SJCRH30 (cell line): Measurements from ENCODE around the gene WDR19. TPM values are rescaled to one million over a fixed set of nuclear protein-coding genes. Genes with fewer than 3 reads are reported as not detected.

Source experiments
- DNase-seq, 2 experiments: peaks; one replicate each; pipeline ENCODE4 v3.0.0-alpha.2; 2015 to 2020
- H3K27ac ChIP-seq: fragments of 250-450 bp; sonication (Bioruptor Pico); 2 replicates; pipeline ENCODE4 v1.5.1; 2020; ENCODE audit warnings: mild to moderate bottlenecking, moderate library complexity
- H3K27me3 ChIP-seq: fragments of 250-450 bp; sonication (Bioruptor Pico); 2 replicates; pipeline ENCODE4 v1.5.1; 2020; ENCODE audit warnings: mild to moderate bottlenecking, moderate library complexity
- H3K36me3 ChIP-seq: fragments of 250-450 bp; sonication (Bioruptor Pico); 2 replicates; pipeline ENCODE4 v1.5.1; 2020; ENCODE audit warnings: mild to moderate bottlenecking, moderate library complexity
- H3K4me1 ChIP-seq: fragments of 250-450 bp; sonication (Bioruptor Pico); 2 replicates; pipeline ENCODE4 v1.5.1; 2020; ENCODE audit warnings: mild to moderate bottlenecking, moderate library complexity
- H3K4me3 ChIP-seq: fragments of 250-450 bp; sonication (Bioruptor Pico); 2 replicates; pipeline ENCODE4 v1.5.1; 2020; ENCODE audit warnings: mild to moderate bottlenecking, moderate library complexity
- H3K9me3 ChIP-seq: fragments of 250-450 bp; sonication (Bioruptor Pico); replicated peaks from 2 replicates; pipeline ENCODE4 v1.5.1; 2020; ENCODE audit warnings: mild to moderate bottlenecking, moderate library complexity
- total RNA-seq: library from RNA; depleted of rRNA; stranded (reverse); fragments of >200 nt; shearing (Covaris generic); gene quantifications from 2 replicates; pipeline ENCODE4 v1.2.3, GENCODE V29; 2014

WDR19 gene
- total RNA-seq, 1 experiment from 2014 or later, result 21.1 TPM

GRCh38 chr4:39204543-39204942, 22.2 kb downstream of the WDR19 start:
- Histone ChIP-seq H3K9me3 (0 out of 2 replicates have a peak, but pooled peaks cover 3% of the 10 kb centered on the region), H3K36me3 (peaks cover 6% of the 10 kb centered on the region; the same call in 1 of the 2 replicates), H3K27ac (no peak overlapping the region), H3K4me1 (no peaks in the 10 kb centered on the region), H3K4me3 (no peak overlapping the region), H3K27me3 (no peaks in the 10 kb centered on the region)
- no peak for DNase-seq

- DNase-seq, result no peak
Measured at GRCh38 chr4:39205000-39205399, 22.7 kb downstream of the WDR19 start.

DNA sequence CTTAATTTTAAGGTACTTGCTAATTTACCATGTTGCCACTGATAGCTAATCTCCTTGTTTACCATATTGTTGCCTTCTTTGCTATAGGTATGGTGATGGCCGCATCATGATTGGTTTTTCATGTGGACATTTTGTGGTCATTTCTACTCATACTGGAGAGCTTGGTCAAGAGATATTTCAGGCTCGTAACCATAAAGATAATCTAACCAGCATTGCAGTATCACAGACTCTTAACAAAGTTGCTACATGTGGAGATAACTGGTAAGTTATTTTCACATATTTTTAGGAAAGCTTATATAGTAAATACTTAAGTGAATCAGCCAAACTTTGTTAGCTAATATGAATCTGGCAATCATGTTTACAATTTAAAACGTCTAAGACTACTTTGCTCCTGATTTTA, 23.1 kb downstream of the WDR19 start:
- H3K4me1 ChIP-seq, result no peaks in the 10 kb centered on the region
- H3K27ac ChIP-seq, result no peak overlapping the region
- no peak for DNase-seq
- peaks cover 6% of the 10 kb centered on the region; the same call in 1 of the 2 replicates for H3K36me3 ChIP-seq
- no peaks in the 10 kb centered on the region for H3K27me3 ChIP-seq
- no peak overlapping the region for H3K4me3 ChIP-seq
- 0 out of 2 replicates have a peak, but pooled peaks cover 3% of the 10 kb centered on the region for H3K9me3 ChIP-seq

More at GRCh38 chr4:39205000-39205399, 22.7 kb downstream of the WDR19 start:
- Histone ChIP-seq H3K27ac (no peak overlapping the region), H3K27me3 (no peaks in the 10 kb centered on the region), H3K4me1 (no peaks in the 10 kb centered on the region), H3K4me3 (no peak overlapping the region), H3K36me3 (peaks cover 6% of the 10 kb centered on the region; the same call in 1 of the 2 replicates), H3K9me3 (0 out of 2 replicates have a peak, but pooled peaks cover 3% of the 10 kb centered on the region)

DNA sequence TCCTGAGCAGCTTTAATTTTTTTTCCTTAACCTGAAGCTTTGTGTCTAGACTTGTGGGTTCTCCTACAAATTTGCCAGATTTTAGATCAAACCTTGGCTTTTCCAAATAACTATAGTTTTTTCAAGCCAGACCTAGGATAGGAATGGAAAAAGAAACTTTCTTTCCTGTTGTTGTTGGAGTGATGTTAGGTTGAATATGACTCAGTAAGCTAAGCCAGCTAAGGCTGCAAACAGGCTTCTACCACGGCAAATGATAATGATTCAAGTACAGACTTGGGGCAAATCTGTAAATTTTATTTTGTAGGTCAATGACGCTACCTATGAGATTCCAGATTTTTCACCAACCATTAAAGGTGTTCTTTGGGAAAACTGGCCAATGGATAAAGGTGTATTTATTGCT, 45.6 kb downstream of the WDR19 start:
- Histone ChIP-seq H3K4me1 (no peaks in the 10 kb centered on the region), H3K9me3 (no peaks in the 10 kb centered on the region)
- no peak for DNase-seq

DNA sequence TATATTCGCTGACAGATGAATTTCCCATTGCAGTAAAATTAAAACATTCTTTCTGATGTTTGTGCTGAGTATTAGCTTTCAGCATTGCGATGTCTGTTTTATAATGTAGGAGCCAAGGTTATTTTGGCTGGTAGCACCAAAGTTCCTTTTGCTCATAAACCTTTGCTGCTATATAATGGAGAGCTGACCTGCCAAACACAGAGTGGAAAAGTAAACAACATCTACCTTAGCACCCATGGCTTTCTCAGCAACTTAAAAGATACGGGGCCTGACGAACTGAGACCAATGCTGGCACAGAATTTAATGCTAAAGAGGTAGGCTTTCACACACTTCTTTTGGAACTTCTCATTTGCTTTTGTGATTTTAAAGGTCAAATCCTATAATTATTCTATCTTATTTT, 46.0 kb downstream of the WDR19 start:
- H3K4me3 ChIP-seq, result no peak overlapping the region
- no peaks in the 10 kb centered on the region for H3K4me1 ChIP-seq
- H3K27me3 ChIP-seq, result no peaks in the 10 kb centered on the region
- DNase-seq, result no peak
- H3K9me3 ChIP-seq, result no peaks in the 10 kb centered on the region
- no peak overlapping the region for H3K27ac ChIP-seq
- H3K36me3 ChIP-seq, result no peaks in the 10 kb centered on the region

More for the DNA sequence above, 45.6 kb downstream of the WDR19 start:
- Histone ChIP-seq H3K27me3 (no peaks in the 10 kb centered on the region), H3K27ac (no peak overlapping the region), H3K4me3 (no peak overlapping the region), H3K36me3 (no peaks in the 10 kb centered on the region)

GRCh38 chr4:39230462-39230861, 48.1 kb downstream of the WDR19 start:
- Histone ChIP-seq H3K36me3 (no peaks in the 10 kb centered on the region), H3K27me3 (no peaks in the 10 kb centered on the region), H3K27ac (no peak overlapping the region), H3K9me3 (no peaks in the 10 kb centered on the region), H3K4me1 (no peaks in the 10 kb centered on the region), H3K4me3 (no peak overlapping the region)
- no peak for DNase-seq

GRCh38 chr4:39231660-39232059, 49.3 kb downstream of the WDR19 start:
- DNase-seq, result no peak
- Histone ChIP-seq H3K4me3 (no peak overlapping the region), H3K27ac (no peak overlapping the region), H3K4me1 (no peaks in the 10 kb centered on the region), H3K36me3 (no peaks in the 10 kb centered on the region), H3K9me3 (no peaks in the 10 kb centered on the region), H3K27me3 (no peaks in the 10 kb centered on the region)

- Histone ChIP-seq H3K4me3 (no peak overlapping the region), H3K27me3 (no peaks in the 10 kb centered on the region), H3K27ac (no peak overlapping the region), H3K36me3 (no peaks in the 10 kb centered on the region), H3K4me1 (no peaks in the 10 kb centered on the region), H3K9me3 (no peaks in the 10 kb centered on the region)
- DNase-seq, result no peak
Measured at GRCh38 chr4:39232100-39232499, 49.8 kb downstream of the WDR19 start.

- no peaks in the 10 kb centered on the region for H3K4me1 ChIP-seq
- DNase-seq, result no peak
- no peaks in the 10 kb centered on the region for H3K27me3 ChIP-seq
- no peak overlapping the region for H3K27ac ChIP-seq
- H3K4me3 ChIP-seq, result no peak overlapping the region
- H3K9me3 ChIP-seq, result no peaks in the 10 kb centered on the region
- no peaks in the 10 kb centered on the region for H3K36me3 ChIP-seq
Measured at GRCh38 chr4:39233114-39233513, 50.8 kb downstream of the WDR19 start.

- Histone ChIP-seq H3K4me1 (no peaks in the 10 kb centered on the region), H3K36me3 (no peaks in the 10 kb centered on the region), H3K27ac (no peak overlapping the region), H3K4me3 (no peak overlapping the region), H3K27me3 (no peaks in the 10 kb centered on the region), H3K9me3 (no peaks in the 10 kb centered on the region)
- DNase-seq, result no peak
Measured at GRCh38 chr4:39233783-39234182, 51.5 kb downstream of the WDR19 start.

GRCh38 chr4:39235021-39235420, 52.7 kb downstream of the WDR19 start:
- Histone ChIP-seq H3K27ac (no peak overlapping the region), H3K4me1 (no peaks in the 10 kb centered on the region), H3K9me3 (no peaks in the 10 kb centered on the region), H3K27me3 (no peaks in the 10 kb centered on the region), H3K36me3 (no peaks in the 10 kb centered on the region), H3K4me3 (no peak overlapping the region)
- DNase-seq, result no peak

DNA sequence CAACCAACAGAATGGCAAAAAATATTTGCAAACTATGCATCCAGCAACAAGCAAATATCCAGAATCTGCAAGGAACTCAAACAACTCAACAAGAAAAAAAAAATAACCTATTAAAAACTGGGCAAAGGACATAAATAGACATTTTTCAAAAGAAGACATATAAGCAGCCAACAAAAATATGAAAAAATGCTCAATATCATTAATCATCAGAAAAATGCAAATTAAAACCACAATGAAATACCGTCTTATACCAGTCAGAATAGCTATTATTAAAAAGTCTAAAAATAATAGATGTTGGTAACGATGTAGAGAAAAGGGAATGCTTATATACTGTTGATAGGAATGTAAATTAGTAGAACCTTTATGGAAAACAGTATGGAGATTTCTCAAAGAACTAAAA, 53.4 kb downstream of the WDR19 start:
- Histone ChIP-seq H3K27ac (no peak overlapping the region), H3K36me3 (no peaks in the 10 kb centered on the region), H3K27me3 (no peaks in the 10 kb centered on the region), H3K4me1 (no peaks in the 10 kb centered on the region), H3K4me3 (no peak overlapping the region), H3K9me3 (no peaks in the 10 kb centered on the region)
- no peak for DNase-seq

DNA sequence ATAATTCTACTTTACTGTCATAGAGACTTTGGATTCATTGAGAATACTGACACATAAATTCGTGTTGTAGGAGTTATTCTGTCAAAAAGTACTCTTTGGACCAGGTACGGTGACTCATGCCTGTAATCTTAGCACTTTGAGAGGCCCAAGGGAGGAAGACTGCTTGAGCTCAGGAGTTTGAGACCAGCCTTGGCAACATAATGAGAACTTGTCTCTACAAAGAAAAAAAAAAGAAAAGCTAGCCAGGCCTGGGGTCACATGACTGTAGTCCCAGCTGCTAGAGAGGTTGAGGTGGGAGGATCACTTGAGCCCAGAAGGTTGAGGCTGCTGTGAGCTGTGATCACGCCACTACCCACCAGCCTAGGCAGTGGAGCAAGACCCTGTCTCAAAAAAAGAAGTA, 54.9 kb downstream of the WDR19 start:
- Histone ChIP-seq H3K27me3 (no peaks in the 10 kb centered on the region), H3K27ac (no peak overlapping the region), H3K4me1 (no peaks in the 10 kb centered on the region), H3K36me3 (no peaks in the 10 kb centered on the region), H3K9me3 (no peaks in the 10 kb centered on the region), H3K4me3 (no peak overlapping the region)
- no peak for DNase-seq

DNA sequence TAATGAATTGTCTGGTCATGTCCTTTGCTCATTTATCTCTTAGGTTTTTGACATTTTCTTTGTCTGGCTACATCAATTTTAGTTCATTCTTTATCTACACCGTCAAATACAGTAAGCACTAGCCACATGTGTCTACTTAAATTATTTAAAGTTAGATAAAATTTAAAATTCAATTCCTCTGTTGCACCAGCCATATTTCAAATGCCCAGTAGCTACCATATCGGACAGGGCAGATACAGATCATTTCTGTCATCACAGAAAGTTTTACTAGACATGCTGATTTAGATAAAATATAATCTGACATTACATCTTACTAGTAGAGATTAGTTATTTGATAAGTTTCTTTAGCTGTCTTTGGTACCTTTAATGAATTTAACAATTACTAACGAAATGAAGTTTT, 61.1 kb downstream of the WDR19 start:
- no peaks in the 10 kb centered on the region for H3K9me3 ChIP-seq
- no peaks in the 10 kb centered on the region for H3K27me3 ChIP-seq
- peaks cover 3% of the 10 kb centered on the region; the same call in 1 of the 2 replicates for H3K36me3 ChIP-seq
- no peak overlapping the region for H3K27ac ChIP-seq
- no peak overlapping the region for H3K4me3 ChIP-seq
- DNase-seq, result no peak
- no peaks in the 10 kb centered on the region for H3K4me1 ChIP-seq

DNA sequence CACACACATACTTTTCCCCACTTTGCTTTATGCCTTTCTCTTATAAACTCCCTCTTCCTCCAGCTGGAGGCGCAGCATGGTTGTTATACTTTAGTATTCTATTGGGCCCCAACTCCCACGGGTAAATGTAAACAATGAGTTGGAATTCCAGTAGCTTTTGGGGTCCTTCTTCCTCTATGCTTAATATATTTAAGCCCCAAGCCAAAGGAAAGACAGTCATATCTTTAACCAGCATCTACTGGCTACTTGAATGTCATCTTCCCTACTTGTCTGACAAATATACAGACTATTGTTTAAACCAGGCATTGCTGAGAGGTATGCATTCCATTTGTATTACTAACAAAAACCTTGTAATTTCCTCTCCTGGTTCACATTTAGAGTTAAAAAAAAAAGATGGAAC, 72.9 kb downstream of the WDR19 start:
- Histone ChIP-seq H3K4me1 (peaks cover 26% of the 10 kb centered on the region), H3K9me3 (no peaks in the 10 kb centered on the region), H3K4me3 (no peak overlapping the region), H3K27me3 (no peaks in the 10 kb centered on the region), H3K36me3 (peaks cover 3% of the 10 kb centered on the region; the same call in 1 of the 2 replicates), H3K27ac (peak overlapping the region; percentile 48)
- peak; percentile 21 to 33 for DNase-seq

DNA sequence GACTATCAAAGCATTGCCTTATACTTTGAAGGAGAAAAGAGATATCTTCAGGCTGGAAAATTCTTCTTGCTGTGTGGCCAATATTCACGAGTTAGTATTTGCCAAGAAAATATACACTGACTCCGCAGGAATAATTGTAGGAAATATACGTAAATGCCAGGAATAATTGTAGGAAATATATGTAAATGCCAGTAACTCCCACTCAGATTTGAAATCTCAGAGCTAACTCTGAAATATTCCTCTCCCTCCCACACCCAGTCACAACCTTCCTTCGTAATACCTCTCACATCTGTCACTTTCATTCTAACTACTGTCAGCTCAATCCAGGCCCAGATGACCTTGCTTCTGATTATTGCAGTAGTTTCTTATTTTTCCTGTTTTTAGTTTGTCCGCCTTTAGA, 73.5 kb downstream of the WDR19 start:
- H3K9me3 ChIP-seq, result no peaks in the 10 kb centered on the region

More for the DNA sequence above, 73.5 kb downstream of the WDR19 start:
- no peak overlapping the region for H3K4me3 ChIP-seq
- H3K27ac ChIP-seq, result peak overlapping the region; percentile 48
- DNase-seq, result peak; percentile 10 to 50
- H3K27me3 ChIP-seq, result no peaks in the 10 kb centered on the region
- H3K4me1 ChIP-seq, result peaks cover 26% of the 10 kb centered on the region
- H3K36me3 ChIP-seq, result peaks cover 3% of the 10 kb centered on the region; the same call in 1 of the 2 replicates
